ENCODE results near the gene CLSTN1.
"Not testable (repeated sequence)": the region's sequence is repeated elsewhere in the genome, so short reads cannot be mapped to it uniquely, and the experiment has no call there.

The CLSTN1 gene

GRCh38 chr1:9825093-9826074 lies 1.6 kb upstream of the CLSTN1 start:
- DNase-seq (ENCODE audit: low read depth), result no peak

GRCh38 chr1:9824702-9825089 lies 931 bp upstream of the CLSTN1 start:
- DNase-seq (ENCODE audit: low read depth), result no peak

GRCh38 chr1:9823693-9823942 lies 147 bp downstream of the CLSTN1 start:
- DNase-seq (ENCODE audit: low read depth), result no peak

GRCh38 chr1:9822897-9823692 lies 670 bp downstream of the CLSTN1 start:
- DNase-seq (ENCODE audit: low read depth), result no peak

GRCh38 chr1:9822490-9822889 lies 1.3 kb downstream of the CLSTN1 start:
- DNase-seq (ENCODE audit: low read depth), result no peak

- no peak for DNase-seq (ENCODE audit: low read depth)
These were observed 2.1 kb downstream of the CLSTN1 start for GRCh38 chr1:9821710-9822109.

GRCh38 chr1:9820521-9820920 lies 3.2 kb downstream of the CLSTN1 start:
- DNase-seq (ENCODE audit: low read depth), result no peak

GRCh38 chr1:9817734-9818133 lies 6.0 kb downstream of the CLSTN1 start:
- DNase-seq (ENCODE audit: low read depth), result no peak

GRCh38 chr1:9816199-9816598 lies 7.6 kb downstream of the CLSTN1 start:
- no peak for DNase-seq (ENCODE audit: low read depth)

GRCh38 chr1:9815150-9815549 lies 8.6 kb downstream of the CLSTN1 start:
- DNase-seq (ENCODE audit: low read depth), result no peak

GRCh38 chr1:9814619-9815018 lies 9.1 kb downstream of the CLSTN1 start:
- DNase-seq (ENCODE audit: low read depth), result no peak

GRCh38 chr1:9811239-9811966 lies 12.4 kb downstream of the CLSTN1 start:
- DNase-seq (ENCODE audit: low read depth), result no peak

GRCh38 chr1:9809100-9809510 lies 14.7 kb downstream of the CLSTN1 start:
- DNase-seq (ENCODE audit: low read depth), result no peak

- no peak for DNase-seq (ENCODE audit: low read depth)
These were observed 15.3 kb downstream of the CLSTN1 start for GRCh38 chr1:9808459-9808858.

GRCh38 chr1:9807541-9807940 lies 16.2 kb downstream of the CLSTN1 start:
- no peak for DNase-seq (ENCODE audit: low read depth)

GRCh38 chr1:9805972-9806371 lies 17.8 kb downstream of the CLSTN1 start:
- not testable (repeated sequence) for DNase-seq (ENCODE audit: low read depth)

- no peak for DNase-seq (ENCODE audit: low read depth)
These were observed 18.7 kb downstream of the CLSTN1 start for GRCh38 chr1:9805006-9805508.

- not testable (repeated sequence) for DNase-seq (ENCODE audit: low read depth)
These were observed 20.5 kb downstream of the CLSTN1 start for GRCh38 chr1:9803003-9803918.

GRCh38 chr1:9801909-9802308 lies 21.9 kb downstream of the CLSTN1 start:
- DNase-seq (ENCODE audit: low read depth), result no peak

- DNase-seq (ENCODE audit: low read depth), result no peak
These were observed 25.3 kb downstream of the CLSTN1 start for GRCh38 chr1:9798236-9799130.

All from stimulated activated CD8-positive, alpha-beta memory T cell treated with anti-CD3 and anti-CD28 coated beads, Interleukin-15, amount 100 ng/mL, for 24 hours (primary cell).